ENCODE data around the gene MAP2K1. TPM values are rescaled to one million over a fixed set of nuclear protein-coding genes. Genes with fewer than 3 reads are reported as not detected.

Gene MAP2K1
- 18.5 TPM for total RNA-seq

DNA sequence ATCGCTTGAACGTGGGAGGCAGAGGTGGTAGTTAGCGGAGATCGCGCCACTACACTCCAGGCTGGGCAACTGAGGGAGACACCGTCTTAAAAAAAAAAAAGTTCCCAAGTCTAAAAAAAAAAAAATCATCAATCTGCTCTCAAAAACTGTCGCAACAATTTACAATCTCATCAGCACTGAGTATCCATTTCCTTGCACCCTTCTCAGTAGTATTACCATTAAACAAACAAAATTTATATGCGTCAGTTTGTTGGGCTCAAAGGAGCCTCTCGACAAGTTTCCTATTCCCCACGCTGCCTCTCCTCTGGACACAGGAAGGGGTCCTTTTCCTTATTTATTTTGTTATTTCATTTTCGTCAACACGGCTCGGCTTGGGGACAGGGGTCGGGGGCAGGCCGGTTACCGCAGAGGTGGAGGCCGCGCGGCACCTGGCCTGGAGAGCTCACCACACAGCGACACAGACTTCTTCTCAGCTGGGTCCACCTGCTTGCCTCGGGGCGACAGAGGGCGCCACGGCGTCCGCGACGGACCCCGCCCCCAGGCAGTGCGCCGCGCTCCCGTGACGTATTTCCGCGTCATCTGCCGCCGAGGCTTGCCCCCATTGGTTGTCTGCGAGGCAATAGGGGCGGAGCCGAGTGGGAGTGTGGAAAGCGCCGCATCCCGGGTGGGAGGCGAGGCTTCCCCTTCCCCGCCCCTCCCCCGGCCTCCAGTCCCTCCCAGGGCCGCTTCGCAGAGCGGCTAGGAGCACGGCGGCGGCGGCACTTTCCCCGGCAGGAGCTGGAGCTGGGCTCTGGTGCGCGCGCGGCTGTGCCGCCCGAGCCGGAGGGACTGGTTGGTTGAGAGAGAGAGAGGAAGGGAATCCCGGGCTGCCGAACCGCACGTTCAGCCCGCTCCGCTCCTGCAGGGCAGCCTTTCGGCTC is at the start of gene MAP2K1:
Gene MAP2K1, plus strand, starts transcription at position 709 of the 920 bp plus-strand sequence. CDS start 436 bp downstream, outside the sequence.

DNA sequence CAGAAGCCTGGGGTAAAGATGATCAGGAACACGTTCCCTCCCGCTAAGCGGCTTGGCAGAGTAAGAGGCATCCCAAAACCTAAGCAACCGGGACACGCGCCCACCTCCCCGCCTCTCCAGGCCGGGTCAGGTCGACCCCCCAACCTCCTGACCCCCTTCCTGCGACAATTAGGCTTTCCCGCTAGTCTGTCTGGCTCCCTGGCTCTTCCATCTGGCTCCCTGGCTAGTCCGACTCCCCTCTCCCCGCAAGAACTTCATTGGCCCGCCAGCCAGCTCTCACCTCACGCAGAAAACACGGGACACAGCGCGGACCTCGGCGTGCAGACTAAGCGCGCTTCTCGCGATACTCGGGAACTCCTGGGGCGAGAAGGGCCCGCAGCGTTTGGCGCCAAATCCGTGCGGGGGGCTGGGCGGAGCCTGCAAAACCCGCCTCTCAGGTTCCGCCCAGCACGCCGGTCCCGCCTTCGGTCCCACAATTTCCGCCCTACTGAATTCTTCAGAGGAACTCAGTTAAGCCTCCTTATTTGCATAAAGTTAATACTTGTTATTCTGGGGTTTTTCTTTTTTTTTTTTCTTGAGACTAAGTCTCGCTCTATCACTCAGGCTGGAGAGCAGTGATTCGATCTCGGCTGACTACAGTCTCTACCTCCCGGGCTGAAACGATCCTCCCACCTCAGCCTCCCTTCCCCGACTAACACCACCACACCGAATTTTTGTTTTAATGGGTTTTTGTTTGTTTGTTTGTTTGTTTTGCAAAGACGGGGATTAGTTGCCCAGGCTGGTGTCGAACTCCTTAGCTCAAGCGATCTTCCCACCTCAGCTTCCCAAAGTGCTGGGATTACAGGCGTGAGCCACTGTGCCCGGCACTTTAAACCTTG is 30.1 kb upstream of the MAP2K1 start, which contains the start of gene TIPIN:
Gene TIPIN, minus strand, starts transcription at position 327 of the 878 bp plus-strand sequence. CDS start 3,738 bp downstream, outside the sequence.

DNA sequence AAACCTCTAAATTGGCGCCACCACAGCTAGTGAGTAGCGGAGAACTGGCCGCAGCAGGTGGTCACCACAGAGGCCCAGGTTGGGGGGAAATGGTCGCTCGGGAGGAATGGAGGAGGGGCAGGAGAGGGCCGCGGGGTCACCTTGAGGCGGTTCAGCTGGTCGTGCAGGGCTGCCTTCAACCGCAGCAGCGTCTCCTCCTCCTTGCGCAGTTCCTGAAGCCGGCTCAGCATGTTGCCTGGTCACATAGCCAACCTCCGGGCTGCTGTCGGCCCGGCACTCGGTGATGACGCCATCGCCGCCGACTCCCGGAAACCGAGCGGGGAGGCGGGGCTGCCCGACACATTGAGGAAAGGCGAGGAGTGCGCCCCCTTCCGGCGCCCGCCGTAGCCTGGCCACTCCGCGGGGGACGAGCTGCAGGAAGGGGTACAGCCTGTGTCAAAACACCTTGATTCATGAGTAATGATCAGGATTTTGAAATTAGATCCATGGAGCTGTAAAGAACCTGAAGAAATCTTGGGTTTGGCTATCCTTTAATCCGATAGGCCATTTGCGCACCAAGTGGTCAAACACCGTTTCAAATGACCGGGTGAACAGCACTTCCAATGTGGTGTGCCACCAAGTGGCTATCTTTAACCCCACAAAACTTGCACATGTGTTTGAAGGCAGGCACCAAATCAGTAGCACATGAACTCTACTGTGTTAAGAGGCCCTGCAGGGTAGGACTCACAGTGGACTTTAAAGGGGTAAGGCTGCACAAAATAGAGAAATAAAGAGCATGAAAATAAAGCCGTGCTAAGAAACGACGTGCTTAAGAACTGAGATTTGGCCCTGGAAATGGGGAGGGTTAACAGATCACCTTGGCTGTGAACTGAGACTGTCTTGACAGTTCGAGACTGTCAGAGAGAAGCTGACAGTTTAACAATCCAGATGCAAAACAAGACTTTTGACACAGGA is 111.1 kb downstream of the MAP2K1 start, which contains the start of gene SNAPC5:
Gene SNAPC5, minus strand, starts transcription at position 261 of the 954 bp plus-strand sequence. Its CDS starts 31 bp downstream, at position 230.

DNA sequence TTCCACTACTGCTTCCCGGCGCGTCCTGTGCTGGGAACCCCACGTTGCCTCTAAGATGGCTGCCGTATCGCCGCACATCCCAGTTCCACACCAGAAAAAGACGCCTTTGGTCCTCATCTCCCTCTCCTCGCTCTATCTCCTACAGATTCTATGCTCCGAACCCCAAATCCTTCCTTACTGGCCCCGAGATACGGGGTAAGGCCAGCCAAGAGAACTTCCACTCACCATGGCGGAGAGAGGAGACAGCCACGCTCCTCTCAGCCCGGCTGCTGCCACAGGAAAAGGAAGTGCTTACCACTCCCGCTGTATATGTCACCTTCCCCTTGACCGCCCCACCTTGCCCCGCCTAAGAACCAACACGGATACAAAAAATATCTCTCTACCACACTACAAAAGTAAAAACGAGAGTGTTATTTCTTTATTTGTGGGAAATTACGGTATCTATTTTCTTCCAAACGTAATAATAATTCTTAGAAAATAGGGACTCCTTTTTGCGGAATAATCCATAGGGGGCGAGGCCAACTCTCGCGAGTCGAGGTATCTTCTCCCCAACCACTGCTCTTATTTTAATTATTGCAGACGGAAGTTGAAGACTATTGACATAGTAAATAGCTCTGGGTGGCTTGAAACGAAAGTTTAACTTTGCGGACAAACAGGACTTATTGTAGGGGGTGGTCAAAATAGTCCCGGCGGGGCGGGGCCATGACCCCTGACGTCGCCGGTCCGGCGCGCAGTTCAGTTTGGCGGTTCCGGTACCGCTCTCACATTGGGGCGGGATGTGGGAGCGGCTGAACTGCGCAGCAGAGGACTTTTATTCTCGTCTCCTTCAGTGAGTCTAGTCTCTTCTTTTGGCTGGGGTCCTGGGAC is 118.1 kb downstream of the MAP2K1 start, which contains the start of the genes RPL4 and ZWILCH:
Gene RPL4, minus strand, starts transcription at position 293 of the 867 bp plus-strand sequence. Its CDS starts 65 bp downstream, at position 228.
Gene ZWILCH, plus strand, starts transcription at position 764 of the 867 bp plus-strand sequence. Its CDS starts 13 bp downstream, at position 777.

Small RNA genes lying within 50 kb of the gene (small RNA-seq; reads per million reads assigned to genes)
- gene ATP5MFP6 (ENCODE audit: low replicate concordance) (not detected), gene MIR4512 (ENCODE audit: low replicate concordance) (not detected), gene RF00019 (ENCODE audit: low replicate concordance) (not detected), gene RF01159 (ENCODE audit: low replicate concordance) (not detected), gene SCARNA14 (ENCODE audit: low replicate concordance) (7.9 reads per million, percentile 89 among the genes with 10 or more reads in this experiment), gene SNORD16 (ENCODE audit: low replicate concordance) (not detected), gene SNORD18A (ENCODE audit: low replicate concordance) (not detected), gene SNORD18B (ENCODE audit: low replicate concordance) (not detected), gene SNORD18C (ENCODE audit: low replicate concordance) (not detected)

Other genes starting within 250 kb of the MAP2K1 start
- gene MEGF11, start 133.2 kb upstream of the MAP2K1 start, total RNA-seq, result 3.8 TPM
- 42.9 TPM for gene DIS3L, start 93.3 kb upstream of the MAP2K1 start, total RNA-seq
- gene TIPIN, start 30.2 kb upstream of the MAP2K1 start, total RNA-seq, result 16.9 TPM
- 16.0 TPM for gene SNAPC5, start 110.8 kb downstream of the MAP2K1 start, total RNA-seq
- gene RPL4, start 117.9 kb downstream of the MAP2K1 start, total RNA-seq, result 2,484 TPM
- gene ZWILCH, start 118.4 kb downstream of the MAP2K1 start, total RNA-seq, result 33.8 TPM
- gene LCTL, start 179.1 kb downstream of the MAP2K1 start, total RNA-seq, result not detected